Keratinocyte (primary cell): ENCODE results near the gene TSPEAR.

Experiments used
- CTCF ChIP-seq, 3 experiments: IDR thresholded peaks in 1 of 3; conservative IDR thresholded peaks in 1 of 3; optimal IDR thresholded peaks in 1 of 3; 2 replicates in 2 of 3; 3 replicates in 1 of 3; pipeline versions ENCODE3 to v1.5.1; 2011; ENCODE audit warnings: low read length in 3 of 3, mild to moderate bottlenecking in 3 of 3, moderate library complexity in 2 of 3, control low read depth in 1 of 3, inconsistent platforms in 1 of 3; ENCODE audit not compliant: insufficient read depth in 2 of 3; ENCODE audit errors: extremely low read depth in 1 of 3
- EZH2 ChIP-seq: IDR thresholded peaks from one replicate; pipeline ENCODE4 v1.6.1; 2012; ENCODE audit warnings: inconsistent platforms, mild to moderate bottlenecking, low read length, moderate library complexity

GRCh38 chr21:44686000-44686781 is 25.2 kb downstream of the TSPEAR start:
- TF ChIP-seq CTCF (optimal IDR thresholded peaks at IDR 0.05 in 1 of 3, IDR thresholded peaks at IDR 0.05 in 1 of 3, conservative IDR thresholded peaks at IDR 0.05 in 1 of 3; ENCODE audit: extremely low read depth in 1 of 3, insufficient read depth in 2 of 3, low read length in 3 of 3) (no peak), EZH2 (no peak)
